ENCODE results near the gene CCDC51.

The CCDC51 gene

GRCh38 chr3:48419149-48419548, 20.8 kb downstream of the CCDC51 start:
- no peak for DNase-seq (ENCODE audit: low spot score)

GRCh38 chr3:48418651-48419050, 21.3 kb downstream of the CCDC51 start:
- no peak for DNase-seq (ENCODE audit: low spot score)

- DNase-seq (ENCODE audit: low spot score) = no peak
Observed at GRCh38 chr3:48418140-48418539, 21.8 kb downstream of the CCDC51 start.

- DNase-seq (ENCODE audit: low spot score) = no peak
Observed at GRCh38 chr3:48417529-48418108, 22.3 kb downstream of the CCDC51 start.

- DNase-seq (ENCODE audit: low spot score) = no peak
Observed at GRCh38 chr3:48416546-48416945, 23.4 kb downstream of the CCDC51 start.

GRCh38 chr3:48416091-48416505, 23.8 kb downstream of the CCDC51 start:
- no peak for DNase-seq (ENCODE audit: low spot score)

GRCh38 chr3:48415251-48415953, 24.5 kb downstream of the CCDC51 start:
- DNase-seq (ENCODE audit: low spot score) = no peak

GRCh38 chr3:48414376-48415250, 25.3 kb downstream of the CCDC51 start:
- no peak for DNase-seq (ENCODE audit: low spot score)

- DNase-seq (ENCODE audit: low spot score) = no peak
Observed at GRCh38 chr3:48413611-48414010, 26.3 kb downstream of the CCDC51 start.

GRCh38 chr3:48413086-48413485, 26.8 kb downstream of the CCDC51 start:
- no peak for DNase-seq (ENCODE audit: low spot score)

- no peak for DNase-seq (ENCODE audit: low spot score)
Observed at GRCh38 chr3:48412375-48413001, 27.4 kb downstream of the CCDC51 start.

GRCh38 chr3:48411606-48412374, 28.1 kb downstream of the CCDC51 start:
- DNase-seq (ENCODE audit: low spot score) = no peak

- no peak for DNase-seq (ENCODE audit: low spot score)
Observed at GRCh38 chr3:48411041-48411588, 28.8 kb downstream of the CCDC51 start.

- DNase-seq (ENCODE audit: low spot score) = no peak
Observed at GRCh38 chr3:48410205-48411040, 29.5 kb downstream of the CCDC51 start.

GRCh38 chr3:48409291-48410201, 30.4 kb downstream of the CCDC51 start:
- no peak for DNase-seq (ENCODE audit: low spot score)

- no peak for DNase-seq (ENCODE audit: low spot score)
Observed at GRCh38 chr3:48408823-48409281, 31.1 kb downstream of the CCDC51 start.

- DNase-seq (ENCODE audit: low spot score) = no peak
Observed at GRCh38 chr3:48407542-48408099, 32.3 kb downstream of the CCDC51 start.

GRCh38 chr3:48406443-48407431, 33.2 kb downstream of the CCDC51 start:
- no peak for DNase-seq (ENCODE audit: low spot score)

Measured in kidney tubule cell (primary cell).